Glutamatergic neuron (in vitro differentiated cells): ENCODE results near the gene OR9G1. TPM values are rescaled to one million over a fixed set of nuclear protein-coding genes. Genes with fewer than 3 reads are reported as not detected.
"Not testable (repeated sequence)": the region's sequence is repeated elsewhere in the genome, so short reads cannot be mapped to it uniquely, and the experiment has no call there.

ENCODE experiments used
- DNase-seq: peaks from one replicate; pipeline ENCODE4 v3.0.0; 2022
- H3K27ac Mint-ChIP-seq: one replicate; pipeline ENCODE4 v1.8.0; 2020; ENCODE audit warnings: mild to moderate bottlenecking, mixed read lengths, inconsistent platforms; ENCODE audit not compliant: unreplicated experiment
- H3K27me3 Mint-ChIP-seq: one replicate; pipeline ENCODE4 v1.8.0; 2020; ENCODE audit warnings: mild to moderate bottlenecking, moderate library complexity, mixed read lengths, inconsistent platforms; ENCODE audit not compliant: unreplicated experiment
- H3K36me3 Mint-ChIP-seq: one replicate; pipeline ENCODE4 v1.8.0; 2020; ENCODE audit warnings: mild to moderate bottlenecking, mixed read lengths, inconsistent platforms; ENCODE audit not compliant: unreplicated experiment
- H3K4me1 Mint-ChIP-seq: one replicate; pipeline ENCODE4 v1.8.0; 2020; ENCODE audit warnings: mild to moderate bottlenecking, low read depth, mixed read lengths, inconsistent platforms; ENCODE audit not compliant: unreplicated experiment
- H3K4me3 Mint-ChIP-seq: one replicate; pipeline ENCODE4 v1.8.0; 2020; ENCODE audit warnings: mild to moderate bottlenecking, mixed read lengths, inconsistent platforms; ENCODE audit not compliant: unreplicated experiment
- H3K9me3 Mint-ChIP-seq: one replicate; pipeline ENCODE4 v1.8.0; 2020; ENCODE audit warnings: mild to moderate bottlenecking, moderate library complexity, mixed read lengths, inconsistent platforms; ENCODE audit not compliant: unreplicated experiment
- CTCF ChIP-seq: fragments of 200-600 bp; sonication (generic); IDR thresholded peaks from one replicate; pipeline ENCODE4 v1.5.0; 2021; ENCODE audit not compliant: partially characterized antibody, unreplicated experiment
- long read RNA-seq: library from polyadenylated mRNA; unstranded; transcript quantifications from one replicate; pipeline ENCODE4 v2.0.0, GENCODE V29; 2020; ENCODE audit not compliant: unreplicated experiment
- total RNA-seq: library from RNA; stranded (reverse); fragmentation: NEBNext Ultra II Directional; extraction: Animal tissue kit (Norgen Biotek cat#: 25700); gene quantifications from one replicate; pipeline ENCODE4 v1.2.1, GENCODE V29; 2021; ENCODE audit not compliant: unreplicated experiment

OR9G1 gene
- total RNA-seq: not detected
- long read RNA-seq: 0 reads

GRCh38 chr11:56698795-56699194 is at the start of gene OR9G1:
TSS of gene OR9G1 (plus strand) at chr11:56699095. CDS start at chr11:56700388, 1,293 bp downstream.
- H3K4me1 Mint-ChIP-seq: no peaks in the 10 kb centered on the region
- no peak for DNase-seq
- H3K27me3 Mint-ChIP-seq: peaks cover 3% of the 10 kb centered on the region
- H3K4me3 Mint-ChIP-seq: no peak within 1 kb of the TSS
- H3K27ac Mint-ChIP-seq: no peak within 1 kb of the TSS
- H3K36me3 Mint-ChIP-seq: no peaks in the 10 kb centered on the region
- TF ChIP-seq CTCF: no peak
- H3K9me3 Mint-ChIP-seq: no peaks in the 10 kb centered on the region

GRCh38 chr11:56659755-56660154 is 39.1 kb upstream of the OR9G1 start:
- no peak overlapping the region for H3K4me3 Mint-ChIP-seq
- no peaks in the 10 kb centered on the region for H3K4me1 Mint-ChIP-seq
- peaks cover 1% of the 10 kb centered on the region for H3K9me3 Mint-ChIP-seq
- no peak overlapping the region for H3K27ac Mint-ChIP-seq
- no peaks in the 10 kb centered on the region for H3K27me3 Mint-ChIP-seq
- no peaks in the 10 kb centered on the region for H3K36me3 Mint-ChIP-seq
- DNase-seq: no peak
- no peak for TF ChIP-seq CTCF

GRCh38 chr11:56663386-56663785 is 35.5 kb upstream of the OR9G1 start, which contains the start of gene OR5AR1:
TSS of gene OR5AR1 (plus strand) at chr11:56663686. CDS start at chr11:56663686, 0 bp downstream.
- Mint-ChIP-seq H3K36me3 (no peaks in the 10 kb centered on the region), H3K27ac (no peak within 1 kb of the TSS), H3K4me1 (no peaks in the 10 kb centered on the region), H3K4me3 (no peak within 1 kb of the TSS), H3K9me3 (no peaks in the 10 kb centered on the region), H3K27me3 (no peaks in the 10 kb centered on the region)
- no peak for TF ChIP-seq CTCF
- DNase-seq: no peak

- no peak overlapping the region for H3K4me3 Mint-ChIP-seq
- no peak for TF ChIP-seq CTCF
- H3K27ac Mint-ChIP-seq: no peak overlapping the region
- DNase-seq: no peak
- H3K4me1 Mint-ChIP-seq: no peaks in the 10 kb centered on the region
- H3K36me3 Mint-ChIP-seq: no peaks in the 10 kb centered on the region
- H3K27me3 Mint-ChIP-seq: no peaks in the 10 kb centered on the region
- peaks cover 3% of the 10 kb centered on the region for H3K9me3 Mint-ChIP-seq
Measured at GRCh38 chr11:56670984-56671383, 27.9 kb upstream of the OR9G1 start.

GRCh38 chr11:56688554-56689100 is 10.3 kb upstream of the OR9G1 start:
- no peaks in the 10 kb centered on the region for H3K4me1 Mint-ChIP-seq
- no peaks in the 10 kb centered on the region for H3K36me3 Mint-ChIP-seq
- TF ChIP-seq CTCF: no peak
- H3K4me3 Mint-ChIP-seq: no peak overlapping the region
- DNase-seq: no peak
- H3K9me3 Mint-ChIP-seq: no peaks in the 10 kb centered on the region
- H3K27me3 Mint-ChIP-seq: no peaks in the 10 kb centered on the region
- H3K27ac Mint-ChIP-seq: no peak overlapping the region

- not testable (repeated sequence) for H3K4me3 Mint-ChIP-seq, DNase-seq, H3K27ac Mint-ChIP-seq, H3K27me3 Mint-ChIP-seq, H3K9me3 Mint-ChIP-seq, H3K4me1 Mint-ChIP-seq, H3K36me3 Mint-ChIP-seq
Measured at GRCh38 chr11:56691179-56691578, 7.7 kb upstream of the OR9G1 start.
